Calu3 (cell line): ENCODE measurements around the gene CADM1. TPM values are rescaled to one million over a fixed set of nuclear protein-coding genes. Genes with fewer than 3 reads are reported as not detected.

Experiments used
- Bru-seq: library from RNA; stranded (reverse); fragments of 400-500 nt; gene quantifications from one replicate; lab custom pipeline; 2021; lab: Mats Ljungman, UMichigan
- BruChase-seq, 2 experiments: library from RNA; stranded (reverse); fragments of 400-500 nt; gene quantifications; one replicate each; lab custom pipeline; 2021; lab: Mats Ljungman, UMichigan
- BruUV-seq: library from RNA; stranded (reverse); fragments of 400-500 nt; replicated peaks from 2 replicates; lab custom pipeline; 2021; lab: Mats Ljungman, UMichigan
- CTCF ChIA-PET: fragments of 300-600 bp; sonication (Branson Sonifier 250); formaldehyde crosslinking; loops from one replicate; lab custom pipeline; 2022; ENCODE audit warnings: antibody characterized with exemption; lab: Charles Lee
- DNase-seq: peaks from one replicate; pipeline ENCODE4 v3.0.0; 2022
- H3K27ac Mint-ChIP-seq: one replicate; pipeline ENCODE4 v1.8.0; 2022; ENCODE audit warnings: mixed read lengths; ENCODE audit not compliant: unreplicated experiment
- H3K27me3 Mint-ChIP-seq: one replicate; pipeline ENCODE4 v1.8.0; 2022; ENCODE audit warnings: mixed read lengths; ENCODE audit not compliant: unreplicated experiment
- H3K36me3 Mint-ChIP-seq: one replicate; pipeline ENCODE4 v1.8.0; 2022; ENCODE audit warnings: mild to moderate bottlenecking, moderate library complexity, mixed read lengths; ENCODE audit not compliant: insufficient read depth, unreplicated experiment
- H3K4me1 Mint-ChIP-seq: one replicate; pipeline ENCODE4 v1.8.0; 2022; ENCODE audit warnings: mild to moderate bottlenecking, low read depth, mixed read lengths; ENCODE audit not compliant: unreplicated experiment
- H3K4me3 Mint-ChIP-seq: one replicate; pipeline ENCODE4 v1.8.0; 2022; ENCODE audit warnings: mild to moderate bottlenecking, low read depth, moderate library complexity, mixed read lengths; ENCODE audit not compliant: unreplicated experiment
- H3K9me3 Mint-ChIP-seq: one replicate; pipeline ENCODE4 v1.8.0; 2022; ENCODE audit warnings: low read depth, mixed read lengths; ENCODE audit not compliant: unreplicated experiment
- intact Hi-C: fragments of 100-400 bp; cut with micrococcal nuclease; formaldehyde crosslinking; loops from one replicate; pipeline ENCODE4 v1.10.0; 2022; ENCODE audit not compliant: unreplicated experiment
- long read RNA-seq: library from polyadenylated mRNA; stranded (forward); transcript quantifications from one replicate; pipeline ENCODE4 v2.0.0, GENCODE V29; 2022
- total RNA-seq: library from RNA; stranded (reverse); gene quantifications from 2 replicates; pipeline ENCODE4 v1.2.3, GENCODE V29; 2022
- TF ChIP-seq, protein P1 (sequence below): fragments of 200-600 bp; IDR thresholded peaks from one replicate; pipeline ENCODE4 v1.8.0; 2022; ENCODE audit warnings: antibody characterized with exemption; ENCODE audit not compliant: unreplicated experiment

Gene CADM1
- total RNA-seq (0.32 and 0.68 TPM in 2 replicates), Bru-seq, nascent RNA (percentile 4 among the genes with signal in this experiment), BruChase-seq, experiment 1, labeled RNA remaining after a 6-hour chase (percentile 3 among the genes with signal in this experiment), BruChase-seq, experiment 2, labeled RNA remaining after a 2-hour chase (percentile 3 among the genes with signal in this experiment)
- long read RNA-seq, result 0 reads

DNA sequence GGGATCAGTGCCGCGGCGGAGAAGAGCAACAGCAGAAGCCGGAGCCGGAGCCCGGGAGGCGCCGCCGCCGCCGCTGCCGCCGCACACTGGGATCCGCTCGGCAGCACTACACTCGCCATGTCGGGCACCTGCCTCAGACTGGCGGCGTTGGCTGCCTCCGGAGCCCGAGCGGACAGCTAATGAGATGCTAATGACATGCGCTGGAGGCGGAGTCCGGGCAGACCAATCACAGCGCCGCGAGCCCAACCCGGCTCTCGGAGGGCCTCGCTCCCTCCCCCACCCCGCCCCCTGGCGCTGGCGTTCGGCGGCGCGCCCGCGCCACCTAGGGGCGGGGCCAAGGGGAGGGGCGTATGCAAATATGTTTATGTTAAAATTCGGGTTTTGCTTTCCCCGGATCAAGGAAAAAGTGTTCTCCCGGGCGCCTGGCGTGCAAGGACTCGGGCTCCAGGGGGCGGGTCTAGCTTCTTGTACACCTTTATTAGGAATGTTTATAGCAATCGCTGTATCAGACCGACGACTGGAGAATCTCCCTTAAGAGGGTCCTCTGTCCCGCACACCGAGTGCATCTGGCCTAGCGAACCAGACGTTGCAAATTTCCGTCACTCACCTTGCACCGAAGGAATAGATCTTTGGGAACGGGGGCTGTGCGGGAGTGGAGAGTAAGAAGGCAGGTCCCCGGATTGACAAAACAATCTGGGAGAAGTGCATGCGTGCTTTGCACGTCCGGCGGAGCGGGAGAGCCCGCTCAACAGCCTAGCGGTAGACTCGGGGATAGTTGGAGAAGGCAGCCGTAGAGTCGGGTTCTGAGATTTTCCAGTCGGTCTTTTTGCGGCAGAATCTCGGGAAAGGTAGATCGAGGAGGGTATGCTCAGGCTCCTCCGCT is at the start of gene CADM1:
CADM1 (minus strand) TSS at position 140 of the 883 bp plus-strand sequence.
- H3K27me3 Mint-ChIP-seq, result peaks cover 7% of the 10 kb centered on the region
- H3K9me3 Mint-ChIP-seq, result no peaks in the 10 kb centered on the region
- H3K27ac Mint-ChIP-seq, result no peak within 1 kb of the TSS
- no peaks in the 10 kb centered on the region for H3K36me3 Mint-ChIP-seq
- no TSS peak for BruUV-seq
- peak; percentile 6 for DNase-seq
- intact Hi-C loops, result no loop called here
- H3K4me1 Mint-ChIP-seq, result no peaks in the 10 kb centered on the region
- TF ChIP-seq, protein P1, sequence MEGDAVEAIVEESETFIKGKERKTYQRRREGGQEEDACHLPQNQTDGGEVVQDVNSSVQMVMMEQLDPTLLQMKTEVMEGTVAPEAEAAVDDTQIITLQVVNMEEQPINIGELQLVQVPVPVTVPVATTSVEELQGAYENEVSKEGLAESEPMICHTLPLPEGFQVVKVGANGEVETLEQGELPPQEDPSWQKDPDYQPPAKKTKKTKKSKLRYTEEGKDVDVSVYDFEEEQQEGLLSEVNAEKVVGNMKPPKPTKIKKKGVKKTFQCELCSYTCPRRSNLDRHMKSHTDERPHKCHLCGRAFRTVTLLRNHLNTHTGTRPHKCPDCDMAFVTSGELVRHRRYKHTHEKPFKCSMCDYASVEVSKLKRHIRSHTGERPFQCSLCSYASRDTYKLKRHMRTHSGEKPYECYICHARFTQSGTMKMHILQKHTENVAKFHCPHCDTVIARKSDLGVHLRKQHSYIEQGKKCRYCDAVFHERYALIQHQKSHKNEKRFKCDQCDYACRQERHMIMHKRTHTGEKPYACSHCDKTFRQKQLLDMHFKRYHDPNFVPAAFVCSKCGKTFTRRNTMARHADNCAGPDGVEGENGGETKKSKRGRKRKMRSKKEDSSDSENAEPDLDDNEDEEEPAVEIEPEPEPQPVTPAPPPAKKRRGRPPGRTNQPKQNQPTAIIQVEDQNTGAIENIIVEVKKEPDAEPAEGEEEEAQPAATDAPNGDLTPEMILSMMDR, result no peak
- H3K4me3 Mint-ChIP-seq, result peak within 1 kb of the TSS; percentile 24
- CTCF ChIA-PET, result no interaction called here

DNA sequence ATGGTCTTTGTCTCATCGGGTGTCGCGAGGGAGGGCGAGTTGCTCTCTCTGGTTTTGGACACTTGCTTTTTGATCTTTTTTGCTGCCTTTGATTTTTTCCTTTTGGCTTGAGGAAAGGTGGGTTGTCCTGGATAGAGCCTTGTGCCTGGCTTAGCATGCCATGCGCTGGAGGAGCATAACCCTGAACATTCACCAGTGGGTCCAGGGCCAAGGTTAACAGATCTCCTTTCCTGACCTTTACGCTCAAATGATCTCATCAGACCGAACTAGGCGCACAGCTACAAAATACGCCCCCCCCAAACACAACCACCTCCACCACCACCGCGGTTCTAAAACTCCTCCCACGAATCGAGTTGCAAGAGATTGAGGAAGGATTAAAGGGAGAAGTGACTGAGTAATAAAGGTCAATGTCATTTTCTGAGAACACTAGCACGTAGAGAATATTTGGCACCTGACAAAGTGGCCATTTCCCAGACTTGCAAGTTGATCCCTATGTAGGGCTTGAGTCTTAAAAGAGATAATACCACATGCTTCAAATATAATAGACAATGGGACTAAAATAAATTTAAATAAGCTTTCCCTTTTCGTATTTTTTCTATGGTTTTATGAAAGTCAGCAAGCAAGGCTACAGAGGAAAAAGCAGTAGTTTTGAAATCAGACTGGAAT is 48.7 kb upstream of the CADM1 start:
- CTCF ChIA-PET, result no interaction called here
- Mint-ChIP-seq H3K4me1 (no peaks in the 10 kb centered on the region), H3K9me3 (peaks cover 6% of the 10 kb centered on the region), H3K27ac (no peak overlapping the region), H3K36me3 (no peaks in the 10 kb centered on the region), H3K27me3 (no peaks in the 10 kb centered on the region), H3K4me3 (no peak overlapping the region)
- no peak for DNase-seq
- intact Hi-C loops, result no loop called here
- TF ChIP-seq, protein P1, result no peak
- no TSS peak for BruUV-seq

DNA sequence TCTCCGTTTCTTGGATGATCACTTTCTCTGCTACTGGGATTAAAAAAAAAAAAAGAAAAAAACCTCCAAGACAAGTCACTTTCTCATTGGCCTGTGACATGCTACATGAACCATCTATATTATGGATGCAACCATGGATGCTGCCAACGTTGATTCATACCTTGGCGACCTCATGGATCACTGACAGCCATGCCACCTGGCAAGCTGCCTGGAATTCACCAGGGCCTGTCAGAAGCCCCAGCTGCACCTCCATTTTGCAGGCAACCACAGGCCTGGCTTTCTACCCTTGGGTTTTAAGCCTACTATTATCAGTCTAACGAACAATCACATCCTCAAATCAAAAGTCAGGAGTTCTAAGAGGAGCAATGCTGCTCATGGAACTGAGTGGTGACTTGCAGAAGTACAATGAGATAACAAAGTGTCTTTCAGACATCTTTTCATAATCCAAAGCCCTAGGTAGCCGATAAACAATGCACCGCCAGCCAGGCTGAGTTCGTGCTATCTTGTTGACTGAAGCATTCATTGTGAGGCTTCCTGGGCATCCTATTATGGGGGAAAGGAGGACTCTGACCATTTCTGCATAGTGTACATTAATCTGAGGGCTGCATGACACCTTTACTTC is 48.0 kb upstream of the CADM1 start:
- BruUV-seq, result no TSS peak
- no peak for DNase-seq

More for the DNA sequence above, 48.0 kb upstream of the CADM1 start:
- CTCF ChIA-PET, result no interaction called here
- Mint-ChIP-seq H3K9me3 (peaks cover 7% of the 10 kb centered on the region), H3K27ac (no peak overlapping the region), H3K4me3 (no peak overlapping the region), H3K27me3 (no peaks in the 10 kb centered on the region), H3K36me3 (no peaks in the 10 kb centered on the region), H3K4me1 (no peaks in the 10 kb centered on the region)
- TF ChIP-seq, protein P1, result no peak
- intact Hi-C loops, result no loop called here
